ENCODE results near the gene CACNA2D2. TPM values are rescaled to one million over a fixed set of nuclear protein-coding genes. Genes with fewer than 3 reads are reported as not detected.

CACNA2D2 gene
- total RNA-seq, 1 donor from 2014 or later: 2.5 TPM

DNA sequence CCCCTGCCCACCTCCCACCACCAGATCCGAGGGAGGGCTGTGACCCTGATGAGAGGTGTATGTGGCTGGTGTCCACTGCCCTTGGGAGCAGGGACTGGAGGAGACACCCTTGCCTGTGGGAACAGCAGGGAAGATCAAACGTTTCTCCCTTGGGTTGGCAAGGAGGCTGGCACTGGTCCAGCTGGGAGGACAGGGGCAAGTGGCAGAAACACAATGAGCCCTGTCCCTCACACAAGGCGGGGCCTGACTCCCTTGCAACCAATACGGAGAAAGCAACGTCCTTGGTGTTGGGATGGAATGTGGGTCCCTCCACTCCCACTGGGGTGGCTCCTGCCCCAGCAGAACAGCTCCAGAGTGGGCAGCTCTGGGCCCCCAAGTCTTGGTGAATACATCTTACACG is 186.1 kb downstream of the CACNA2D2 start:
- peaks cover 75% of the 10 kb centered on the region for H3K4me1 ChIP-seq
- H3K27ac ChIP-seq: peak overlapping the region; percentile 74
- intact Hi-C loops (cut with DNase I): no loop called here
- no peaks in the 10 kb centered on the region for H3K27me3 ChIP-seq
- TF ChIP-seq, protein P1, sequence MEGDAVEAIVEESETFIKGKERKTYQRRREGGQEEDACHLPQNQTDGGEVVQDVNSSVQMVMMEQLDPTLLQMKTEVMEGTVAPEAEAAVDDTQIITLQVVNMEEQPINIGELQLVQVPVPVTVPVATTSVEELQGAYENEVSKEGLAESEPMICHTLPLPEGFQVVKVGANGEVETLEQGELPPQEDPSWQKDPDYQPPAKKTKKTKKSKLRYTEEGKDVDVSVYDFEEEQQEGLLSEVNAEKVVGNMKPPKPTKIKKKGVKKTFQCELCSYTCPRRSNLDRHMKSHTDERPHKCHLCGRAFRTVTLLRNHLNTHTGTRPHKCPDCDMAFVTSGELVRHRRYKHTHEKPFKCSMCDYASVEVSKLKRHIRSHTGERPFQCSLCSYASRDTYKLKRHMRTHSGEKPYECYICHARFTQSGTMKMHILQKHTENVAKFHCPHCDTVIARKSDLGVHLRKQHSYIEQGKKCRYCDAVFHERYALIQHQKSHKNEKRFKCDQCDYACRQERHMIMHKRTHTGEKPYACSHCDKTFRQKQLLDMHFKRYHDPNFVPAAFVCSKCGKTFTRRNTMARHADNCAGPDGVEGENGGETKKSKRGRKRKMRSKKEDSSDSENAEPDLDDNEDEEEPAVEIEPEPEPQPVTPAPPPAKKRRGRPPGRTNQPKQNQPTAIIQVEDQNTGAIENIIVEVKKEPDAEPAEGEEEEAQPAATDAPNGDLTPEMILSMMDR (IDR thresholded peaks at IDR 0.05): no peak
- no peak for TF ChIP-seq POLR2A (IDR thresholded peaks at IDR 0.05)
- TF ChIP-seq POLR2AphosphoS5 (IDR thresholded peaks at IDR 0.05; ENCODE audit: insufficient read depth in 1 of 2, low read depth in 1 of 2): no peak
- DNase-seq (ENCODE audit: extremely low spot score in 2 of 2): no peak
- peak overlapping the region in 1 of 2 donors; percentile 1 for H3K4me3 ChIP-seq
- peaks cover 0 to 12% of the 10 kb centered on the region in 2 donors for H3K36me3 ChIP-seq
- no peaks in the 10 kb centered on the region for H3K9me3 ChIP-seq

DNA sequence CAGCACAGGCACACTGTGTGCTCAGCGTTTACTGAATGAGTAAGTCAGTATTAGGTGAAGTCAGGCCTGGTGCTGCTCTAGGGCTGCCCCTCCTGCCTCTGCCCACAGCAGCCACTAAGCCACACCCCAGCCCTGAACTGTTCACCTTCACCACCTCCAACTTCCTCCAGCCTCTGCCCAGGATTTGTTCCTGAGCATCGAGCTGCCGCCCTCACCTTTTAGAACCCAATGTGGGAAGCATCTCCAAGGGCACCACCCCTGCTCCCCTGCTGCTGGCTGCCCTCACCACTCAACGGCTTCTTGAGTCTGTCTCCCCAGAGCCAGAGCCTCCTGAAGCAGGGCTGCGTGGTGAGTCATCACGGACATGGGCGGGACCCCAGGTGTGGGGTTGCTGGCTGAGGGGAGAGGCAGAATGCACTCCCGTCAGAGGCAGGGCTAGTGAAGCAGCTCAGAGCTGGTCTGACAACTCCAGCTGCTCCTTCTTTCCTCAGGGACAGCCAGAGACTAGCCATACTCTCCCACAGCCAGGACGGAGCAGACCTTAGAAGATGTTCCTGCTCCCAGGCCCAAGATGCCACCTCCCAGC is 186.7 kb downstream of the CACNA2D2 start:
- Histone ChIP-seq H3K27me3 (no peaks in the 10 kb centered on the region), H3K9me3 (no peaks in the 10 kb centered on the region), H3K27ac (peak overlapping the region; percentile 74), H3K36me3 (peaks cover 0 to 12% of the 10 kb centered on the region in 2 donors), H3K4me1 (peaks cover 69% of the 10 kb centered on the region), H3K4me3 (no peak overlapping the region)
- DNase-seq (ENCODE audit: extremely low spot score in 2 of 2): no peak
- intact Hi-C loops (cut with DNase I): no loop called here
- TF ChIP-seq, protein P1 (IDR thresholded peaks at IDR 0.05): no peak
- TF ChIP-seq POLR2AphosphoS5 (IDR thresholded peaks at IDR 0.05; ENCODE audit: insufficient read depth in 1 of 2, low read depth in 1 of 2) (peak; percentile 61 to 73), POLR2A (IDR thresholded peaks at IDR 0.05) (no peak)

DNA sequence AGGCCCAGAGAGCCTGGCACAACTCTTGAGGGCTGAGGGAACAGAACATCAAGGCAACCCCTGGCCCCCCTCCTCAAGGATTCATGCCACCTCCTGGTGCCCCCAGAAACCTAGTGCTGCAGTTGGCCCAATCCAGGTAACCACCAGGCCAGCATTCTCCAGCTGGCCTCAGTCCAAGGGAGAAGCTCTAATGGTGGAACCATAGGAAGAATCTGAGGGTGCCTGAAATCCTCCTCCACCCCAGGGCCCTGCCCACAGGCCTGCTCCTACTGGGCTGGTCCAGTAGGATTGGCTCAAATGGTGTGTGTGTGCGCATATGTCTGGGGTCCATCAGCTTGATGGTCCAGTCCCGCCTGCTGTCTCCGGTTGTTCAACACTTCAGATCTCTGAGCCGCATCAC is 188.6 kb downstream of the CACNA2D2 start:
- DNase-seq (ENCODE audit: extremely low spot score in 2 of 2): no peak
- Histone ChIP-seq H3K27ac (peak overlapping the region; percentile 63), H3K9me3 (no peaks in the 10 kb centered on the region), H3K36me3 (peaks cover 0 to 12% of the 10 kb centered on the region in 2 donors), H3K27me3 (no peaks in the 10 kb centered on the region), H3K4me3 (no peak overlapping the region), H3K4me1 (peaks cover 59% of the 10 kb centered on the region)
- intact Hi-C loops (cut with DNase I): no loop called here
- TF ChIP-seq POLR2AphosphoS5 (IDR thresholded peaks at IDR 0.05; ENCODE audit: insufficient read depth in 1 of 2, low read depth in 1 of 2) (peak in 1 of 2 donors; percentile 4), POLR2A (IDR thresholded peaks at IDR 0.05) (no peak)

DNA sequence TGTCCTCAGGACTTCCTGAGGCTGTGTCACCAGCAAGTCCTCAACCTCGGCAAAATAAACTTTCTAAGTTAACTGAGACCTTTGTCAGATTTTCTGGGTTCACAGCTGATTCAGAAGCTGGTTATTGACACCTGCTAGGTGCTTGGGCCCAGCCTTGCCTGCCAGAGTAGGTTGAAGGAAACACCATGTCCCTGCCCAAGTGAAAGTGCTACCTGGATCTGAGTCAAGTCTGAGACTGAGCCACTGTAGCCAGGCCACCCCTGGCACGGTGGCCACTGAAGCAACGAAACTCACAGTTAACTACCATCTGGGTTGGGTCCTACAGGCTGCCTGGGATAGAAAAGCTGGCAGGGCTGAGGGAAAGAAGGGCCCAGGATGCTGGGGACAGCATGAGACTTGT is 189.1 kb downstream of the CACNA2D2 start:
- intact Hi-C loops (cut with DNase I): no loop called here
- TF ChIP-seq POLR2A (IDR thresholded peaks at IDR 0.05): no peak
- TF ChIP-seq POLR2AphosphoS5 (IDR thresholded peaks at IDR 0.05; ENCODE audit: insufficient read depth in 1 of 2, low read depth in 1 of 2): peak in 1 of 2 donors; percentile 12
- no peaks in the 10 kb centered on the region for H3K27me3 ChIP-seq
- no peaks in the 10 kb centered on the region for H3K9me3 ChIP-seq
- H3K4me3 ChIP-seq: no peak overlapping the region
- peaks cover 0 to 9% of the 10 kb centered on the region in 2 donors for H3K36me3 ChIP-seq
- DNase-seq (ENCODE audit: extremely low spot score in 2 of 2): no peak
- H3K4me1 ChIP-seq: peaks cover 59% of the 10 kb centered on the region
- H3K27ac ChIP-seq: peak overlapping the region; percentile 63

Small RNA genes lying within 50 kb of the gene (small RNA-seq; reads per million reads assigned to genes)
- not detected for gene RNA5SP131

Other genes starting within 250 kb of the CACNA2D2 start
- 32.9 TPM for gene SEMA3B, start 234.5 kb downstream of the CACNA2D2 start, total RNA-seq
- gene LSMEM2, start 224.5 kb downstream of the CACNA2D2 start, total RNA-seq: not detected
- 37.3 TPM for gene IFRD2, start 211.2 kb downstream of the CACNA2D2 start, total RNA-seq
- gene HYAL3, start 204.2 kb downstream of the CACNA2D2 start, total RNA-seq: 8.1 TPM
- 10.1 TPM for gene NAA80, start 204.2 kb downstream of the CACNA2D2 start, total RNA-seq
- 17.7 TPM for gene HYAL1, start 200.1 kb downstream of the CACNA2D2 start, total RNA-seq
- gene HYAL2, start 180.9 kb downstream of the CACNA2D2 start, total RNA-seq: 173 TPM
- 11.8 TPM for gene TUSC2, start 175.4 kb downstream of the CACNA2D2 start, total RNA-seq
- gene RASSF1, start 162.8 kb downstream of the CACNA2D2 start, total RNA-seq: 69.0 TPM
- 0.74 TPM for gene ZMYND10, start 157.9 kb downstream of the CACNA2D2 start, total RNA-seq
- gene NPRL2, start 152.9 kb downstream of the CACNA2D2 start, total RNA-seq: 17.2 TPM
- 11.5 TPM for gene CYB561D2, start 152.8 kb downstream of the CACNA2D2 start, total RNA-seq
- gene TMEM115, start 144.1 kb downstream of the CACNA2D2 start, total RNA-seq: 51.1 TPM
- 10.8 TPM for gene C3orf18, start 64.1 kb upstream of the CACNA2D2 start, total RNA-seq
- gene HEMK1, start 65.9 kb upstream of the CACNA2D2 start, total RNA-seq: 3.4 TPM
- gene CISH, start 108.1 kb upstream of the CACNA2D2 start, total RNA-seq: 21.9 TPM
- gene MAPKAPK3, start 113.5 kb upstream of the CACNA2D2 start, total RNA-seq: 38.1 TPM
- 0.98 TPM for gene DOCK3, start 171.3 kb upstream of the CACNA2D2 start, total RNA-seq